Hippocampal formation (tissue), 2 donors: ENCODE measurements around the gene ESYT2.

Experiments used
- DNase-seq, 2 donors: peaks; one replicate each; lab custom pipeline; 2025; lab: John Stamatoyannopoulos, UW

Gene ESYT2

DNA sequence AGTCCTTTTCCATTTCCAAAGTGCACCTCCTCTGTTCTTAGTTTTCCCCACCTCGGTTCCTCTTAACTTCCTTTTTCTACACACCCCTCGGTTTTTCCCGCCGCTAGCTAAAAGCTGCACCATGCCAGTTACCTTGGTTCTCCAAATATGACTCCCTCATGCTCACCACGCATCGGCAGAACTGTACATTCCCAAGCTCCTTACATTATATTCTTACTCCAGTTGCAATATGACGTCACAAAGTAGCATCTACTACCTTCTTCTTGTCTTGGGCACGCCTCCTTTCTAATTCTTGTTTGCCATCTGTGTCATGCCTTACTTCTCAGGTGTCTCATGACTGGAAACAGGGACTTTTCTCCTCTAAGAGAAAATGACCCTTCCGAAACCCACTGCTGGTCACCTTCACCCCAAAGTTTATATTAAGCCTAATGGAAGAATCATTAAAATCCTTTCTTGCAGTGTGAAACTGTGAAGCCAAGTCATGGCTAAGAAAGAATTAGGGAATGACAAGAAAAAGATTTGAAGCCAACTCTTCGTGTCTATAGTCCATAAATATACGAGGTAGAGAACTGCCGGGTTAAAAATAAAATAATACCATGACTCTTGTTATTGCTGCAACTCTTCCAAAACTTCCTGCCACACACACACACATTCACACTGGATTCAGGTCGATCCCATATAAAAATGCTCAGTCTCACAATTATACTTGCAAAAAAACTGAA lies 1.7 kb downstream of the ESYT2 start:
- no peak for DNase-seq

- no peak for DNase-seq
Measured at GRCh38 chr7:158825628-158826289, 3.5 kb downstream of the ESYT2 start.

DNA sequence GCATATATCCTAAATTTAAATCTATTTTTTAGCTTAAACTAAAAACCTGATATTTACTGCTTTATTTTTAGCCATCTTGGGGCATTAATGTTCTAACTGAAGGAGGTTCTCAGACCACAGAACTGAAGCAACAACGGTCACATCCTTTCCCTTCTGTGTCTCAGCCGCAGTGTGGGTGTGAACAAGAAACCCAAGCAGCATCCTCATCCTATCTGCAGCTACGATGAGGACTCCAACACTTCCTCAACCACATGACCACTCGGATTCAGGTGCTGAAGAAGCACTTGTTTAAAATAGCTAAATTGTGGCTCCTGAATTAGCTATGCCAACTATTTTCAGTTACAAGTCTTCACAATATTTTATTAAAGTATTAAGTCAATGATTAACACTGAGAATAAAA lies 5.3 kb downstream of the ESYT2 start:
- DNase-seq = no peak

DNA sequence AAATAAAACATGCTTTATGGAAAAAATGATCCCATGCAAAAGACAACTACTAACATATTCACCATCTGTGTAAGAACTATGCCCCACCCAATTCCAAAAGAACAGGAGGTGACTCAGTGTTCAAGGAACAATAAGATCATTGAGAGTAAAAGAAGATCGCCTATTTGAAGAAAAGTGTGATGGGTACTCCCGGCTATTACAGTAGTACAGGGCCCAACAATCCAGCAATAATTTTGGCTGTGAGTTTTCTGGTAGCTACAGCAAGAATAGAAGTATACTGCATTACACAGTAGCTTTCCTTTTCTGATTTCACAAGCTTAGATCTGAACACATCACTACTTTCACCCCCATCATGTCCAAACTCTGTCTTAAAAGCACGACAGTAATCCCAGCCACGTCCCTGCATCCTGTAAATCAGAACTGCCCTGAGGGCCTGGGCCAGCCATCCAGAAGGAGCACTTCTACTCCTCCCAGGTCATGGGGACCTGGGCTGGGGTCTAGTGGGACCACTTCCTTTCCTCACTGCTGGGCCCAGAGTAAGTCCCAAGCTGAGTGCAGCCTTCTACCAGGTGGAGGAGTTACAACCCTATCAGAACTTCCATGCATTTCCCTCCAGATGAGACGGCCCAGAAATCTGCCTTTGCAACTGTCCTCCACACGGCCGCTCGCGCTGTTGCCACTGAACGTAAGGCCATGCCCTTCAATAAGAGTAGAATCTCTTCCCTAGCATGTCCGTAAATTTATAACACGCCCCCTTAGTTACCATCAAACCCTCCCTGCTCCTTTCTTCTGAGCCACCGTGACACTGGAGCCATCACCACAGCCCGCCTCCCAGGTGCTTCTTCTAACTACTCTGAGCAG lies 7.9 kb downstream of the ESYT2 start:
- no peak for DNase-seq

GRCh38 chr7:158820656-158821055 lies 8.7 kb downstream of the ESYT2 start:
- no peak for DNase-seq

- no peak for DNase-seq
Measured at GRCh38 chr7:158819571-158820203, 9.6 kb downstream of the ESYT2 start.

- DNase-seq = peak in 1 of 2 donors; percentile 40
Measured at GRCh38 chr7:158818325-158819213, 10.7 kb downstream of the ESYT2 start.

DNA sequence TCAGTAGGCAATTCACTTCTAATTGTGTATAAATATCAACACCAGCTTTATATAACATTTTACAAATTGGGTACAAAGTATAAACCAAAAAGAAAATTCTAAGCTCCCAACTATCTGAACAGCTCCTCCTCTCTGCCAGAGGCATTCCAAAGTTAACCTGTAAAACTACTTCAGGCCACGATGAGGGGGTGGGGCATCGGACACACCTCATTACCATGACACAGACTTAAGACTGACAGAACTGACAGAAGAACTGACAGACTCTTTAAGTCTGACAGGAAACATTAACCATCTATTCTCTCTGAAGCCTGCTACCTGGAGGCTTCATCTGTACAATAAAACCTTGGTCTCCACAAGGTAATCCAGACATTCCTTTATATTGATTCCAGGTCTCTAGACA lies 12.3 kb downstream of the ESYT2 start:
- DNase-seq = no peak

- no peak for DNase-seq
Measured at GRCh38 chr7:158816271-158816670, 13.0 kb downstream of the ESYT2 start.

- no peak for DNase-seq
Measured at GRCh38 chr7:158815800-158816128, 13.5 kb downstream of the ESYT2 start.

DNA sequence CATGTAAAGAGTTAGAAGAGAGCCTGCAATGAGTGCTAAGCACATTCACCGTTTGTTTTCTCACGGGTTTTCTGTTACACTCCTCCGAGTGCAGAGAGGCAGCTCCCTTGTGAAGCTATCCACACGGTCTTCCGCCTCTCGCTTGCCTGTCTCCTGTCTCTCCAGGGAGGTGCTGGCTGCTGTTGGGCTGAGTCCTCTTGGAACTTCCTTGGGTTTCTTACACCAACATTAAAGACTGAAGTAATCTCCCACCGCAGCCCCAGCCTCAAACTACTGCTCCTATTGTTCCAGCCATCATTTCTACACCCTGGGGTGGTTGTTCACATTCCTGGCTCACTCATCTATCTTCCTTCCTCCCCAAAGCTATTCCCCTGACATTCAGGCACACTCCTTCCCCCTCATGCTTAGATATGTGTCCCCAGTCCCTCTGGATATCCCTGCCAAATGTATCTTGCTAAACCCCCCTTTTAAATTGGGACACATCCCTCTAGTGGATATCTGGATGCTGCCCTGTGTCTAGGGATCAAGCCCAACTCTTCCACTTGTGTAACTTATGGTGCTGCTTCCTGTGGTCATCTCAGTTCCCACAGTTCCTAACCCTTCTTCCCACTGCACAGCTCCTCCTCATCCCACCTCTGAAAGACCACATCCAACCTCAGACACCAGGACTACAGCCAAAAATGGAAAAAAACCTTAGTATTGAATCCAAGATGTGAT lies 14.1 kb downstream of the ESYT2 start:
- DNase-seq = no peak

GRCh38 chr7:158814637-158815036 lies 14.7 kb downstream of the ESYT2 start:
- no peak for DNase-seq

DNA sequence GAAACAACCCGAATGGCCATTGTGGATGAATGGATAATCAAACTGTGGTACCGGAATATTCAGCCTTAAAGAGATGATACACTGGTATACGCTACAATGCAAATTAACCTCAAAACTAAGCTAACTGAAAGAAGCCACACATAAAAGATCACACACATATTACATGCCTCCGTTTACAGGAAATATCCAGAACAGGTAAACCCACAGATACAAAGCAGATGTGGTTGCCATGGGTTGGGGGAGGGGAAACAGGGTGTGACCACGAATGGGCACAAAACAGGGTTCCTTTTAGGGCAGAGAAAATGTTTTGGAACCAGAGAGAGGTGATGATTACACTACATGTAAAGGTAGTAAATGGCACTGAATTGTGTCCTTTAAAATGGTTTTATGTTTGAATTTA lies 16.6 kb downstream of the ESYT2 start:
- no peak for DNase-seq

DNA sequence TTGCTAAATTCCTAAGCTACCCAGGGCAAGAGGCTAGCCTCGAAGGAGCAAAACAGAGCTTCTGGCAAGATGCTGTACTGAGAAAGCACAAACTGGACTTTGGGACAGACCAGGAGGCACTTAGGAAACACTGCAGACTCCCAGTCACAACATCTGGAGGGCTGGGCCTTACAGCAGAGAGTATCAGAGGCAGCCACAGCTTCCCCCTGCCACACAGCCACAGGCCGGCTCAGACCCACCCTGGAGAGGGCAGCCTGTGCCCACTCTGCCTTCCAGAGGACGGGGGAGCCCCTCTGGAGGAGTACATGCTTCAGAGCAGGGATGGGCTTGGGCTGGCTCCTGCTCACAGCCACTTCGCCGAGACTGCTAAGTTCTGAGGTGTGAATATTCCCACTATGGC lies 17.4 kb downstream of the ESYT2 start:
- no peak for DNase-seq

GRCh38 chr7:158811461-158811860 lies 17.8 kb downstream of the ESYT2 start:
- no peak for DNase-seq

- no peak for DNase-seq
Measured at GRCh38 chr7:158810846-158811245, 18.5 kb downstream of the ESYT2 start.

- no peak for DNase-seq
Measured at GRCh38 chr7:158809596-158809995, 19.7 kb downstream of the ESYT2 start.

DNA sequence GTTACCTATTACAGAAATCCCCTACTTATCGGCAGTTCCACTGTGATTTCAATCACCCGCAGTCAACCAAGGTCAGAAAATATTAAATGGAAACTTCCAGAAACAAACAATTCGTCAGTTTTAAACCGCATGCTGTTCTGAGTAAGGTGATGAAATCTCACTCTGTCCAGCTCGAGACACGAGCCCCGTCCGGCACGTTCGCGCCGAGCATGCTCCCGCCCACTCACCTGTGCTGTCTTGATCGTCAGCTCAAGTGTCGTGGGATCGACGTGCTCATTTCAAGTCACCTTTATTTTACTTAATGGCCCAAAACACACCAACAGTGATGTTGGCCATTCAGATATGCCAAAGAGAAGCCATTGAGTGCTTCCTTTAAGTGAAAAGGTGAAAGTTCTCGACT lies 21.2 kb downstream of the ESYT2 start:
- no peak for DNase-seq

GRCh38 chr7:158805937-158806336 lies 23.4 kb downstream of the ESYT2 start:
- DNase-seq = no peak

GRCh38 chr7:158805414-158805813 lies 23.9 kb downstream of the ESYT2 start:
- DNase-seq = no peak

DNA sequence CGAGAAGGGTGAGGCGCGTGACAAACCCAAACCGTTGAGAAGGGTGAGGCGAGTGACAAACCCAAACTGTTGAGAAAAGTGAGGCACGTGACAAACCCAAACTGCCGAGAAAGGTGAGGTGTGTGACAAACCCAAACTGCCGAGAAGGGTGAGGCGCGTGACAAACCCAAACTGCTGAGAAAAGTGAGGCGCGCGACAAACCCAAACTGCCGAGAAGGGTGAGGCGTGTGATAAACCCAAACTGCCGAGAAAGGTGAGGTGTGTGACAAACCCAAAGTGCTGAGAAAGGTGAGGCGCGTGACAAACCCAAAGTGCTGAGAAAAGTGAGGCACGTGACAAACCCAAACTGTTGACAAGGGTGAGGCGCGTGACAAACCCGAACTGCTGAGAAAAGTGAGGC lies 25.0 kb downstream of the ESYT2 start:
- DNase-seq = no peak
